ENCODE data around the gene PDE4B.
"Not testable (repeated sequence)": the region's sequence is repeated elsewhere in the genome, so short reads cannot be mapped to it uniquely, and the experiment has no call there.

PDE4B gene

GRCh38 chr1:65958561-65959350, 166.1 kb downstream of the PDE4B start:
- DNase-seq: peak; percentile 11

- no peak for DNase-seq
Observed at GRCh38 chr1:65959896-65960567, 167.3 kb downstream of the PDE4B start.

GRCh38 chr1:65963156-65963888, 170.6 kb downstream of the PDE4B start:
- DNase-seq: no peak

GRCh38 chr1:65964123-65964522, 171.4 kb downstream of the PDE4B start:
- DNase-seq: no peak

- no peak for DNase-seq
Observed at GRCh38 chr1:65965112-65965996, 172.7 kb downstream of the PDE4B start.

- not testable (repeated sequence) for DNase-seq
Observed at GRCh38 chr1:65967492-65967891, 174.8 kb downstream of the PDE4B start.

GRCh38 chr1:65971547-65971946, 178.9 kb downstream of the PDE4B start:
- no peak for DNase-seq

GRCh38 chr1:65975708-65976107, 183.0 kb downstream of the PDE4B start:
- no peak for DNase-seq

GRCh38 chr1:65979136-65980044, 186.7 kb downstream of the PDE4B start:
- no peak for DNase-seq

- DNase-seq: no peak
Observed at GRCh38 chr1:65980237-65980636, 187.5 kb downstream of the PDE4B start.

GRCh38 chr1:65983500-65983899, 190.8 kb downstream of the PDE4B start:
- DNase-seq: no peak

GRCh38 chr1:65985393-65986066, 192.8 kb downstream of the PDE4B start:
- DNase-seq: no peak

- DNase-seq: no peak
Observed at GRCh38 chr1:65986146-65986545, 193.5 kb downstream of the PDE4B start.

GRCh38 chr1:65990161-65990560, 197.5 kb downstream of the PDE4B start:
- DNase-seq: no peak

- no peak for DNase-seq
Observed at GRCh38 chr1:65991694-65992093, 199.0 kb downstream of the PDE4B start.

- DNase-seq: no peak
Observed at GRCh38 chr1:65992165-65992821, 199.6 kb downstream of the PDE4B start.

GRCh38 chr1:65992831-65993271, 200.2 kb downstream of the PDE4B start:
- no peak for DNase-seq

- no peak for DNase-seq
Observed at GRCh38 chr1:65994223-65994622, 201.5 kb downstream of the PDE4B start.

GRCh38 chr1:65995336-65995735, 202.6 kb downstream of the PDE4B start:
- no peak for DNase-seq

GRCh38 chr1:65995928-65996327, 203.2 kb downstream of the PDE4B start:
- no peak for DNase-seq

Measured in stimulated activated CD4-positive, alpha-beta T cell treated with anti-CD3 and anti-CD28 coated beads, Interleukin-4, amount 100 ng/mL, for 1 hour (primary cell).